ENCODE data around the gene ARHGAP4. TPM values are rescaled to one million over a fixed set of nuclear protein-coding genes. Genes with fewer than 3 reads are reported as not detected.

The ARHGAP4 gene
- total and polyA plus RNA-seq, 4 donors: 34.2 to 114 (median 80.4) TPM

GRCh38 chrX:153941336-153942252 is 15.5 kb upstream of the ARHGAP4 start:
- no peak for TF ChIP-seq CTCF (IDR thresholded peaks at IDR 0.05; ENCODE audit: control extremely low read depth, extremely low read depth)
- no peak for DNase-seq

GRCh38 chrX:153939573-153939972 is 13.5 kb upstream of the ARHGAP4 start:
- no peak for TF ChIP-seq CTCF (IDR thresholded peaks at IDR 0.05; ENCODE audit: control extremely low read depth, extremely low read depth)
- DNase-seq: no peak
- H3K4me1 ChIP-seq (ENCODE audit: control insufficient read depth in 5 of 5, insufficient read depth in 5 of 5, low read length in 5 of 5): peaks cover 0 to 4% (median 0%) of the 10 kb centered on the region in 5 donors
- no peak overlapping the region for H3K27ac ChIP-seq (ENCODE audit: low read depth in 1 of 2, low read length in 1 of 2)
- 63 to 71% methylated on average over 7 of the region's 7 CpGs for WGBS, 2 donors
- H3K27me3 ChIP-seq (ENCODE audit: control insufficient read depth in 3 of 3, insufficient read depth in 3 of 3, low read length in 2 of 3): no peaks in the 10 kb centered on the region
- H3K9me3 ChIP-seq (ENCODE audit: control insufficient read depth in 4 of 4, insufficient read depth in 3 of 4, low read length in 3 of 4): peaks cover 0 to 3% (median 0%) of the 10 kb centered on the region in 4 donors
- peaks cover 0 to 7% (median 0%) of the 10 kb centered on the region in 4 donors for H3K36me3 ChIP-seq (ENCODE audit: control insufficient read depth in 4 of 4, insufficient read depth in 4 of 4, low read length in 4 of 4)
- no peak for ATAC-seq (ENCODE audit: insufficient read depth, low FRiP score)
- no peak overlapping the region for H3K4me3 ChIP-seq
- no peak overlapping the region for H3K9ac ChIP-seq (ENCODE audit: insufficient read depth in 1 of 2, low read length in 2 of 2)

More at GRCh38 chrX:153941336-153942252, 15.5 kb upstream of the ARHGAP4 start:
- peaks cover 0 to 7% (median 0%) of the 10 kb centered on the region in 4 donors for H3K36me3 ChIP-seq (ENCODE audit: control insufficient read depth in 4 of 4, insufficient read depth in 4 of 4, low read length in 4 of 4)
- H3K4me3 ChIP-seq: no peak overlapping the region
- H3K9me3 ChIP-seq (ENCODE audit: control insufficient read depth in 4 of 4, insufficient read depth in 3 of 4, low read length in 3 of 4): peaks cover 0 to 3% (median 0%) of the 10 kb centered on the region in 4 donors
- no peak overlapping the region for H3K27ac ChIP-seq (ENCODE audit: low read depth in 1 of 2, low read length in 1 of 2)
- no peaks in the 10 kb centered on the region for H3K27me3 ChIP-seq (ENCODE audit: control insufficient read depth in 3 of 3, insufficient read depth in 3 of 3, low read length in 2 of 3)
- ATAC-seq (ENCODE audit: insufficient read depth, low FRiP score): no peak
- peaks cover 0 to 4% (median 0%) of the 10 kb centered on the region in 5 donors for H3K4me1 ChIP-seq (ENCODE audit: control insufficient read depth in 5 of 5, insufficient read depth in 5 of 5, low read length in 5 of 5)
- no peak overlapping the region for H3K9ac ChIP-seq (ENCODE audit: insufficient read depth in 1 of 2, low read length in 2 of 2)
- WGBS, 2 donors: 14 to 38% methylated on average over 15 to 23 of the region's 23 CpGs

- no peak overlapping the region for H3K27ac ChIP-seq (ENCODE audit: low read depth in 1 of 2, low read length in 1 of 2)
- no peak overlapping the region for H3K4me3 ChIP-seq
- no peaks in the 10 kb centered on the region for H3K27me3 ChIP-seq (ENCODE audit: control insufficient read depth in 3 of 3, insufficient read depth in 3 of 3, low read length in 2 of 3)
- no peak for ATAC-seq (ENCODE audit: insufficient read depth, low FRiP score)
- 73 to 84% methylated on average over 9 to 10 of the region's 10 CpGs for WGBS, 2 donors
- DNase-seq: no peak
- no peak overlapping the region for H3K9ac ChIP-seq (ENCODE audit: insufficient read depth in 1 of 2, low read length in 2 of 2)
- peaks cover 0 to 8% (median 0%) of the 10 kb centered on the region in 5 donors for H3K4me1 ChIP-seq (ENCODE audit: control insufficient read depth in 5 of 5, insufficient read depth in 5 of 5, low read length in 5 of 5)
- H3K36me3 ChIP-seq (ENCODE audit: control insufficient read depth in 4 of 4, insufficient read depth in 4 of 4, low read length in 4 of 4): peaks cover 0 to 7% (median 0%) of the 10 kb centered on the region in 4 donors
- no peak for TF ChIP-seq CTCF (IDR thresholded peaks at IDR 0.05; ENCODE audit: control extremely low read depth, extremely low read depth)
- peaks cover 0 to 3% (median 0%) of the 10 kb centered on the region in 4 donors for H3K9me3 ChIP-seq (ENCODE audit: control insufficient read depth in 4 of 4, insufficient read depth in 3 of 4, low read length in 3 of 4)
Observed at GRCh38 chrX:153938226-153938786, 12.2 kb upstream of the ARHGAP4 start.

All from lung (tissue), 12 donors.